IMR-90 (cell line): ENCODE results near the gene COQ10A. TPM values are rescaled to one million over a fixed set of nuclear protein-coding genes. Genes with fewer than 3 reads are reported as not detected.

Experiments used
- ATAC-seq: fragments of 200-7000 bp; cut with Tn5 transposase; 2 replicates; pipeline ENCODE4 v1.9.1; 2020; ENCODE audit warnings: low read depth, mild to moderate bottlenecking, moderate library complexity
- BruUV-seq: library from RNA; stranded (reverse); fragments of 400-500 nt; replicated peaks from 2 replicates; lab custom pipeline; 2021; lab: Mats Ljungman, UMichigan
- CTCF ChIA-PET: fragments of 300-600 bp; formaldehyde crosslinking; extraction: SDS; loops from one replicate; lab custom pipeline; 2021; ENCODE audit warnings: antibody characterized with exemption; lab: Yijun Ruan, JAX
- POLR2A ChIA-PET: fragments of 300-600 bp; sonication (Branson Sonifier 250); formaldehyde crosslinking; loops from one replicate; lab custom pipeline; 2022; ENCODE audit warnings: antibody characterized with exemption; ENCODE audit not compliant: unreplicated experiment; lab: Charles Lee
- DNase-seq: peaks from one replicate; pipeline ENCODE4 v3.0.0; 2013
- H2AFZ ChIP-seq: replicated peaks from 2 replicates; pipeline ENCODE3; 2013; ENCODE audit warnings: low read length, mild to moderate bottlenecking; ENCODE audit not compliant: poor library complexity
- H2AK5ac ChIP-seq: 2 replicates; pipeline ENCODE4 v1.6.1; 2013; ENCODE audit warnings: low read depth, low read length, inconsistent platforms
- H2AK9ac ChIP-seq: replicated peaks from 2 replicates; pipeline ENCODE3; 2013; ENCODE audit warnings: mild to moderate bottlenecking, low read depth, low read length, moderate library complexity; ENCODE audit not compliant: poor library complexity
- H2BK120ac ChIP-seq: 2 replicates; pipeline ENCODE4 v1.6.1; 2013; ENCODE audit warnings: low read depth, low read length, inconsistent platforms
- H2BK15ac ChIP-seq: 3 replicates; pipeline ENCODE4 v1.6.1; 2013; ENCODE audit warnings: low read depth, low read length, inconsistent platforms
- H2BK20ac ChIP-seq: 2 replicates; pipeline ENCODE4 v1.6.1; 2013; ENCODE audit warnings: low read depth, mild to moderate bottlenecking, inconsistent platforms, low read length, moderate library complexity
- H2BK5ac ChIP-seq: 2 replicates; pipeline ENCODE4 v1.6.1; 2013; ENCODE audit warnings: mild to moderate bottlenecking, low read depth, low read length, inconsistent platforms; ENCODE audit not compliant: poor library complexity, severe bottlenecking
- H3K14ac ChIP-seq: replicated peaks from 2 replicates; pipeline ENCODE4 v1.6.1; 2013; ENCODE audit warnings: low read depth, low read length, inconsistent platforms
- H3K18ac ChIP-seq: 2 replicates; pipeline ENCODE4 v1.6.1; 2013; ENCODE audit warnings: low read depth, low read length, control low read depth
- H3K23ac ChIP-seq: 2 replicates; pipeline ENCODE4 v1.6.1; 2013; ENCODE audit warnings: low read depth, low read length, inconsistent platforms
- H3K27ac ChIP-seq: 2 replicates; pipeline ENCODE4 v1.5.1; 2013; ENCODE audit warnings: mild to moderate bottlenecking, control low read depth, low read length; ENCODE audit not compliant: insufficient read depth
- H3K27me3 ChIP-seq: 2 replicates; pipeline ENCODE4 v1.6.1; 2013; ENCODE audit warnings: low read length; ENCODE audit not compliant: control insufficient read depth, insufficient read depth
- H3K36me3 ChIP-seq: 2 replicates; pipeline ENCODE4 v1.6.1; 2013; ENCODE audit warnings: low read length, mixed read lengths; ENCODE audit not compliant: control insufficient read depth, insufficient read depth
- H3K4ac ChIP-seq: 2 replicates; pipeline ENCODE4 v1.6.1; 2013; ENCODE audit warnings: low read depth, low read length, inconsistent platforms
- H3K4me1 ChIP-seq: 2 replicates; pipeline ENCODE4 v1.6.1; 2013; ENCODE audit warnings: low read length, mixed read lengths; ENCODE audit not compliant: control insufficient read depth, insufficient read depth
- H3K4me2 ChIP-seq: 2 replicates; pipeline ENCODE4 v1.6.1; 2013; ENCODE audit warnings: low read depth, mild to moderate bottlenecking, control low read depth, low read length, moderate library complexity
- H3K4me3 ChIP-seq: 2 replicates; pipeline ENCODE4 v1.5.1; 2013; ENCODE audit warnings: low read depth, mild to moderate bottlenecking, control low read depth, low read length, moderate library complexity; ENCODE audit not compliant: insufficient read depth
- H3K56ac ChIP-seq: 2 replicates; pipeline ENCODE4 v1.6.1; 2013; ENCODE audit warnings: low read length, inconsistent platforms; ENCODE audit not compliant: insufficient read depth; ENCODE audit errors: extremely low read depth
- H3K79me1 ChIP-seq, 2 experiments: 2 replicates each; pipeline ENCODE4 v1.6.1; 2013; ENCODE audit warnings: low read length in 2 of 2, inconsistent platforms in 1 of 2, low read depth in 1 of 2
- H3K9ac ChIP-seq: 2 replicates; pipeline ENCODE4 v1.6.1; 2013; ENCODE audit warnings: low read depth, low read length, control low read depth
- H3K9me1 ChIP-seq: 2 replicates; pipeline ENCODE4 v1.6.1; 2013; ENCODE audit warnings: low read length, inconsistent platforms; ENCODE audit not compliant: insufficient read depth
- H3K9me3 ChIP-seq: 2 replicates; pipeline ENCODE4 v1.6.1; 2013; ENCODE audit warnings: low read length; ENCODE audit not compliant: control insufficient read depth, insufficient read depth
- H4K20me1 ChIP-seq: 2 replicates; pipeline ENCODE4 v1.6.1; 2013; ENCODE audit warnings: low read length, inconsistent platforms; ENCODE audit not compliant: insufficient read depth
- H4K5ac ChIP-seq: 2 replicates; pipeline ENCODE4 v1.6.1; 2013; ENCODE audit warnings: mild to moderate bottlenecking, low read depth, low read length, control low read depth
- H4K8ac ChIP-seq, 2 experiments: 2 replicates each; pipeline ENCODE4 v1.6.1; 2013; ENCODE audit warnings: low read depth in 2 of 2, low read length in 2 of 2, control low read depth in 1 of 2, inconsistent platforms in 1 of 2
- H4K91ac ChIP-seq: 2 replicates; pipeline ENCODE4 v1.6.1; 2013; ENCODE audit warnings: low read depth, low read length, inconsistent platforms; ENCODE audit not compliant: insufficient read depth
- CTCF ChIP-seq: conservative IDR thresholded peaks from 2 replicates; pipeline ENCODE4 v1.5.1; 2012; ENCODE audit warnings: mild to moderate bottlenecking, low read depth, low read length, improper control_type of control experiment
- FOS ChIP-seq: fragments of 150-350 bp; IDR thresholded peaks from 2 replicates; pipeline ENCODE4 v1.6.1; 2016; ENCODE audit warnings: low read depth, low read length
- RCOR1 ChIP-seq: IDR thresholded peaks from 2 replicates; pipeline ENCODE4 v1.6.1; 2012; ENCODE audit warnings: mild to moderate bottlenecking, low read length, improper control_type of control experiment; ENCODE audit not compliant: insufficient replicate concordance
- SMC3 ChIP-seq: fragments of 150-350 bp; IDR thresholded peaks from 2 replicates; pipeline ENCODE4 v1.6.1; 2016; ENCODE audit warnings: low read depth, mild to moderate bottlenecking, antibody characterized with exemption, low read length, moderate library complexity
- USF2 ChIP-seq: fragments of 150-350 bp; IDR thresholded peaks from 2 replicates; pipeline ENCODE4 v1.6.1; 2017; ENCODE audit warnings: mild to moderate bottlenecking, antibody characterized with exemption, low read length, low read depth
- WGBS, 2 experiments: methylation state at CpG; one replicate each; pipeline versions ENCODE4 v1.1.5 to v1.1.7; 2013; ENCODE audit warnings: missing lambda C conversion rate in 2 of 2; ENCODE audit not compliant: insufficient read length in 1 of 2; ENCODE audit errors: extremely low coverage in 2 of 2; 5-methylcytosine and 5-hydroxymethylcytosine counted together
- dilution Hi-C: fragments of 300-500 bp; cut with HindIII; formaldehyde crosslinking; loops from one replicate; pipeline ENCODE4 v1.14.3; 2018; ENCODE audit warnings: low sequenced_read_pairs; ENCODE audit not compliant: unreplicated experiment
- in situ Hi-C: fragments of 300-500 bp; cut with MboI; formaldehyde crosslinking; loops from 3 replicates; pipeline ENCODE4 v1.14.3; 2019; ENCODE audit warnings: low sequenced_read_pairs, inconsistent platforms, mixed read lengths
- intact Hi-C: fragments of 100-400 bp; cut with micrococcal nuclease; formaldehyde crosslinking; loops from 2 replicates; pipeline ENCODE4 v1.10.0; 2022
- polyA plus RNA-seq, 3 experiments: library from polyadenylated mRNA; depleted of rRNA; stranded (reverse); fragments of >200 nt; gene quantifications; 2 replicates each; pipeline ENCODE4 v1.2.3, GENCODE V29; 2012; ENCODE audit warnings: low replicate concordance in 1 of 3
- total RNA-seq: library from RNA; depleted of rRNA; stranded (reverse); fragments of >200 nt; gene quantifications from 2 replicates; pipeline ENCODE4 v1.2.3, GENCODE V29; 2012

The COQ10A gene
- total and polyA plus RNA-seq, 2 of the 4 experiments (the other 2 are of a cell fraction), result 4.7 to 10.8 TPM

- peak overlapping the region; percentile 34; the same call in 1 of the 2 replicates for H3K23ac ChIP-seq
- H3K14ac ChIP-seq, result peak overlapping the region; percentile 71
- intact Hi-C loops, result no loop called here
- no peaks in the 10 kb centered on the region for H3K27me3 ChIP-seq
- peaks cover 14% of the 10 kb centered on the region for H4K20me1 ChIP-seq
- H3K9me1 ChIP-seq, result peaks cover 18% of the 10 kb centered on the region
- H2BK15ac ChIP-seq, result peak overlapping the region; percentile 60; the same call in 2 of the 3 replicates
- H2AK9ac ChIP-seq, result no peak overlapping the region
- no peak overlapping the region for H3K9ac ChIP-seq
- H3K27ac ChIP-seq, result no peak overlapping the region
- peak overlapping the region; percentile 7 to 80; a peak in 2 of 4 replicates for H4K8ac ChIP-seq
- H3K56ac ChIP-seq, result no peak overlapping the region
- peaks cover 18% of the 10 kb centered on the region for H3K4me1 ChIP-seq
- H2BK5ac ChIP-seq, result peak overlapping the region; percentile 92
- H2AK5ac ChIP-seq, result peak overlapping the region; percentile 81
- no peak for ATAC-seq
- ChIA-PET CTCF (interaction anchor here (0.8 kb wide), 1 partner anchor 39 kb away, joined by 3 read pairs; no protein-coding TSS in a partner anchor), POLR2A (no interaction called here)
- H3K9me3 ChIP-seq, result no peaks in the 10 kb centered on the region
- H3K79me1 ChIP-seq, result peaks cover 7 to 25% of the 10 kb centered on the region in 2 experiments
- H3K18ac ChIP-seq, result peak overlapping the region; percentile 87; the same call in 1 of the 2 replicates
- H3K4me3 ChIP-seq, result no peak overlapping the region
- peak overlapping the region; percentile 73; the same call in 1 of the 2 replicates for H4K91ac ChIP-seq
- no peak for TF ChIP-seq SMC3
- TF ChIP-seq RCOR1, result no peak
- TF ChIP-seq FOS, result no peak
- TF ChIP-seq USF2, result no peak
- TF ChIP-seq CTCF, result no peak
- DNase-seq, result no peak
- peak overlapping the region; percentile 84 for H2BK20ac ChIP-seq
- WGBS, 2 experiments, result no CpG with 5 or more reads among the region's 3 CpGs
- no TSS peak for BruUV-seq
- in situ Hi-C loops, result no loop called here
- peaks cover 11% of the 10 kb centered on the region for H3K36me3 ChIP-seq
- no peak overlapping the region for H3K4me2 ChIP-seq
- peak overlapping the region; percentile 74 for H3K4ac ChIP-seq
- no peak overlapping the region for H2AFZ ChIP-seq
- H2BK120ac ChIP-seq, result peak overlapping the region; percentile 89
- dilution Hi-C loops, result no loop called here
- peak overlapping the region; percentile 77; the same call in 1 of the 2 replicates for H4K5ac ChIP-seq
These were observed 5.8 kb upstream of the COQ10A start for GRCh38 chr12:56260921-56261320.
